GM12878 (cell line): ENCODE measurements around the gene BEST1. TPM values are rescaled to one million over a fixed set of nuclear protein-coding genes. Genes with fewer than 3 reads are reported as not detected.

Source experiments
- ATAC-seq: fragments of 200-7000 bp; cut with Tn5 transposase; 3 replicates; pipeline ENCODE4 v1.9.1; 2020; ENCODE audit warnings: mild to moderate bottlenecking, moderate library complexity
- BruUV-seq: library from RNA; stranded (reverse); fragments of 400-500 nt; replicated peaks from 2 replicates; lab custom pipeline; 2021; lab: Mats Ljungman, UMichigan
- CTCF ChIA-PET: fragments of 300-600 bp; sonication (Branson Sonifier 250); formaldehyde crosslinking; extraction: SDS; loops from one replicate; lab custom pipeline; 2021; ENCODE audit warnings: inconsistent platforms; lab: Yijun Ruan, JAX
- POLR2A ChIA-PET: fragments of 350-600 bp; formaldehyde crosslinking; extraction: SDS; loops from one replicate; lab custom pipeline; 2021; ENCODE audit warnings: inconsistent platforms; lab: Charles Lee
- RAD21 ChIA-PET: fragments of 300-600 bp; sonication (Branson Sonifier 250); formaldehyde crosslinking; loops from one replicate; lab custom pipeline; 2023; ENCODE audit warnings: antibody characterized with exemption; ENCODE audit not compliant: unreplicated experiment; lab: Charles Lee
- SMC1A ChIA-PET: fragments of 300-600 bp; sonication (Branson Sonifier 250); formaldehyde crosslinking; loops from one replicate; lab custom pipeline; 2023; ENCODE audit not compliant: unreplicated experiment, uncharacterized antibody; lab: Charles Lee
- DNase-seq: peaks from one replicate; pipeline ENCODE4 v3.0.0-alpha.2; 2011; ENCODE audit warnings: low read depth, low spot score
- FAIRE-seq: peaks from 3 replicates; lab custom pipeline; 2011; peaks lifted over from hg19 to GRCh38; lab: Jason Lieb, UNC
- H2AFZ ChIP-seq: 2 replicates; pipeline ENCODE4 v1.6.0; 2011; ENCODE audit warnings: low read depth, low read length, control low read depth; ENCODE audit not compliant: control insufficient read depth
- H3K27ac ChIP-seq: 2 replicates; pipeline ENCODE4 v1.5.1; 2011; ENCODE audit warnings: control low read depth; ENCODE audit not compliant: control insufficient read depth, insufficient read depth
- H3K27me3 ChIP-seq, 2 experiments: replicated peaks in 1 of 2; 2 replicates each; pipeline versions ENCODE4 v1.6.0 to v1.6.1; 2011; ENCODE audit warnings: low read length in 1 of 2; ENCODE audit not compliant: control insufficient read depth in 2 of 2, insufficient read depth in 2 of 2
- H3K36me3 ChIP-seq, 2 experiments: 2 replicates each; pipeline ENCODE4 v1.5.1; 2011; ENCODE audit warnings: low read length in 1 of 2; ENCODE audit not compliant: control insufficient read depth in 2 of 2, insufficient read depth in 2 of 2
- H3K4me1 ChIP-seq: 2 replicates; pipeline ENCODE4 v1.6.1; 2011; ENCODE audit warnings: mild to moderate bottlenecking, low read length, moderate library complexity, mixed read lengths; ENCODE audit not compliant: control insufficient read depth, insufficient read depth
- H3K4me2 ChIP-seq: 2 replicates; pipeline ENCODE4 v1.6.0; 2011; ENCODE audit warnings: control low read depth; ENCODE audit not compliant: control insufficient read depth, insufficient read depth
- H3K4me3 ChIP-seq: fragments of 200-600 bp; sonication (generic); 2 replicates; pipeline ENCODE4 v1.5.1; 2016
- H3K79me2 ChIP-seq: 2 replicates; pipeline ENCODE4 v1.6.0; 2011; ENCODE audit warnings: low read length; ENCODE audit not compliant: control insufficient read depth, insufficient read depth
- H3K9ac ChIP-seq: 2 replicates; pipeline ENCODE4 v1.8.0; 2011; ENCODE audit warnings: low read length, control low read depth, mixed read lengths; ENCODE audit not compliant: control insufficient read depth, insufficient read depth
- H3K9me3 ChIP-seq: replicated peaks from 3 replicates; pipeline ENCODE4 v1.5.1; 2011; ENCODE audit warnings: mild to moderate bottlenecking, low read length; ENCODE audit not compliant: control insufficient read depth, insufficient read depth
- H4K20me1 ChIP-seq: 2 replicates; pipeline ENCODE4 v1.6.0; 2011; ENCODE audit not compliant: control insufficient read depth, insufficient read depth
- KDM1A ChIP-seq: fragments of 200-600 bp; sonication (generic); IDR thresholded peaks from 2 replicates; pipeline ENCODE4 v1.6.1; 2016; ENCODE audit warnings: borderline replicate concordance
- MTA2 ChIP-seq: fragments of 450-650 bp; IDR thresholded peaks from 2 replicates; pipeline ENCODE4 v1.6.1; 2016; ENCODE audit warnings: low read depth, mild to moderate bottlenecking, moderate library complexity
- PAX5 ChIP-seq: IDR thresholded peaks from 2 replicates; pipeline ENCODE4 v1.6.1; 2011; ENCODE audit warnings: low read depth, low read length, borderline replicate concordance
- SMAD1 ChIP-seq: fragments of 450-650 bp; IDR thresholded peaks from 2 replicates; pipeline ENCODE4 v1.6.1; 2018; ENCODE audit warnings: mild to moderate bottlenecking, low read depth; ENCODE audit not compliant: partially characterized antibody
- WGBS: methylation state at CpG from one replicate; pipeline ENCODE4 v1.1.6; 2016; ENCODE audit warnings: low lambda C conversion rate; ENCODE audit not compliant: insufficient replicate concordance, insufficient coverage; ENCODE audit errors: missing lambda C conversion rate; 5-methylcytosine and 5-hydroxymethylcytosine counted together
- in situ Hi-C: fragments of 300-500 bp; cut with MboI; formaldehyde crosslinking; loops from 9 replicates; pipeline ENCODE4 v1.14.3; 2018; ENCODE audit warnings: mixed read lengths
- intact Hi-C: fragments of 100-400 bp; cut with micrococcal nuclease; formaldehyde crosslinking; loops from one replicate; pipeline ENCODE4 v1.14.2; 2022; ENCODE audit not compliant: unreplicated experiment
- polyA plus RNA-seq, 11 experiments: library from polyadenylated mRNA; depleted of rRNA in 4 of 11; unstranded in 6 of 11; stranded (reverse) in 5 of 11; fragments of >200 nt; fragmentation: Nextera tagmentation in 4 of 11; fragmentation: Illumina TruSeq in 1 of 11; extraction: Ambion mirVana in 4 of 11; extraction: Trizol in 1 of 11; gene quantifications; 1 replicate in 1 of 11; 2 replicates in 10 of 11; pipeline versions ENCODE4 v1.2.1 to v1.2.3, GENCODE V29; 2011 to 2016; ENCODE audit warnings: inconsistent platforms in 2 of 11, missing spikeins in 2 of 11, low read depth in 1 of 11
- total RNA-seq, 4 experiments: library from RNA; depleted of rRNA in 3 of 4; stranded (reverse); fragments of >200 nt in 3 of 4; fragmentation: Illumina TruSeq in 1 of 4; extraction: Trizol in 1 of 4; gene quantifications; 2 replicates each; pipeline versions ENCODE4 v1.2.1 to v1.2.3, GENCODE V29; 2013 to 2021
- TF ChIP-seq, protein P1 (sequence below): fragments of 450-650 bp; IDR thresholded peaks from 2 replicates; pipeline ENCODE4 v1.6.1; 2014; ENCODE audit warnings: mild to moderate bottlenecking
- TF ChIP-seq, protein P2 (sequence below): fragments of 450-650 bp; IDR thresholded peaks from 2 replicates; pipeline ENCODE4 v1.6.1; 2016; ENCODE audit warnings: mild to moderate bottlenecking

Gene BEST1
- total and polyA plus RNA-seq, 10 of the 15 experiments (the other 5 are each of a cell fraction or from before 2014, with no cell fraction given), result 0.03 to 3.4 (median 0.15) TPM; not detected in 1

DNA sequence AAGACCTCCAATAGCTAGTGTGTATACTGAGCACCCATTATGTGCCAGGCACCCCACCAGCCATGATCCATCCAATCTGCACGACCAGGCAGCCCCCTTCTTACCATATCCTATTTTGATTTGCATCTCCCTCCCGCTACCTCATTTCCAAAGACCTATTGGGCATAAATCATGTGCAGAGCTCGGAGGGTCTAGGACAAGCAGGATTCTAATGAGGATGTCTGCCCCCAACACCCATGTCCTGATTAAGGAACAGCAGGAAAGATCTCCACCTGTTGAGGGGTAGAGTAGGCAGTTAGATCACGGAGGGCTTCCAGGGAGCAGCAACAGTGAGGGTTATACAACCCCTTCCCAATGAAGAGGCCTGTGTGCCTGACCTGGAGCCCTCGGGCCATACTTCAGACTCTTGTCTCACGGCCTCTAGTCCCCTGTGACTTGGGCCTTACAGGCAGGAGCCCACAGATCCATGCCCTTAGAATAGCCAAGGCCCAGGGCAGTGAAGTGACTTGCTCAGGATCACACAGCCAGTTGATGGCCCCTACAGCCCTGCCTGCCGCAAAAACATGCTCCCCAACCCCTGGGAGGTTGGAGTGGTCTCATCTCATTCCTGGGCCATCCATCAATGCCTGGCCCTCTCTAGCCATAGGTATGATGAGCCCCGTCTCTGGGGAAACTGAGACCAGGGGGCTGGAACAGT lies 36.3 kb upstream of the BEST1 start (continued):
- TF ChIP-seq, protein P1, sequence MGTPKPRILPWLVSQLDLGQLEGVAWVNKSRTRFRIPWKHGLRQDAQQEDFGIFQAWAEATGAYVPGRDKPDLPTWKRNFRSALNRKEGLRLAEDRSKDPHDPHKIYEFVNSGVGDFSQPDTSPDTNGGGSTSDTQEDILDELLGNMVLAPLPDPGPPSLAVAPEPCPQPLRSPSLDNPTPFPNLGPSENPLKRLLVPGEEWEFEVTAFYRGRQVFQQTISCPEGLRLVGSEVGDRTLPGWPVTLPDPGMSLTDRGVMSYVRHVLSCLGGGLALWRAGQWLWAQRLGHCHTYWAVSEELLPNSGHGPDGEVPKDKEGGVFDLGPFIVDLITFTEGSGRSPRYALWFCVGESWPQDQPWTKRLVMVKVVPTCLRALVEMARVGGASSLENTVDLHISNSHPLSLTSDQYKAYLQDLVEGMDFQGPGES, result no peak
- TF ChIP-seq MTA2, result no peak
- no peak for TF ChIP-seq KDM1A
- TF ChIP-seq, all 136 proteins: peak for 0

DNA sequence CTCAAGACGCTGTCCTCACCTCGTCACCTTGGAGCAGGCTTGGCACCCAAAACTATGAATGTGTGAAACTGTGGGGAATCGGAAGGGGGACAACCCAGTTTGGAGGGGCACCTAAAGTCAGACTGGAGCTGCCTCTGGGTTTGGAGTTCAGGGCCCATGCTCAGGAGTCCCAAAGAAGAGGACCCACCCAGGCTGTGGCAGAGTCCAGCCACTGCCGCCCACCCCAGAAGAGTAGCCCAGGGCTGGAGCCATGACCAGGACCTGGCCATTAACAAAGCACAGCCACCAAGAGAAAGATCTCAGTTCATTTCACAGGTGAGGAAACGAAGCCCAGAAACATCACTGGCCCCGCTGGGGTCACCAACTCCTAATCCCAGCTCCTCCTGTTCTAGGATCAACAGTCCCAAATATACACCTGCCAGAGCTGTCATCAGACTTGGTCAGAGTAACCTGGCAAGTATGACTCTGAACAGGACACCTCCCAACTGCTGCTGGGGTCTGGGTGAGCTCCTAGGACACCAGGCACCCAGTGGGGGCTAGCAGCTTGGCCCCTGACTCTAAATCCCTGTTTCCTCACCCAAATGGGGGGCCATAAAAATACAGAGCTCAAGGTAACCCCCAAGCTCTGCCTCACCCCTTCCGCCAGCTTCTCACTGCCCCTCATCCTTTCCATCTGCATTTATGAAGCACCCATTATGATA lies 35.5 kb upstream of the BEST1 start:
- Histone ChIP-seq H3K79me2 (no peaks in the 10 kb centered on the region), H3K4me3 (no peak overlapping the region), H2AFZ (no peak overlapping the region), H3K4me2 (no peak overlapping the region), H4K20me1 (no peaks in the 10 kb centered on the region), H3K36me3 (no peaks in the 10 kb centered on the region), H3K27me3 (peaks cover 6 to 8% of the 10 kb centered on the region in 2 experiments; a peak in 3 of 4 replicates), H3K9ac (no peak overlapping the region), H3K27ac (no peak overlapping the region), H3K4me1 (no peaks in the 10 kb centered on the region), H3K9me3 (no peaks in the 10 kb centered on the region)
- BruUV-seq, result no TSS peak
- TF ChIP-seq PAX5 (no peak), SMAD1 (no peak)
- TF ChIP-seq, protein P1, result no peak
- TF ChIP-seq, protein P2, sequence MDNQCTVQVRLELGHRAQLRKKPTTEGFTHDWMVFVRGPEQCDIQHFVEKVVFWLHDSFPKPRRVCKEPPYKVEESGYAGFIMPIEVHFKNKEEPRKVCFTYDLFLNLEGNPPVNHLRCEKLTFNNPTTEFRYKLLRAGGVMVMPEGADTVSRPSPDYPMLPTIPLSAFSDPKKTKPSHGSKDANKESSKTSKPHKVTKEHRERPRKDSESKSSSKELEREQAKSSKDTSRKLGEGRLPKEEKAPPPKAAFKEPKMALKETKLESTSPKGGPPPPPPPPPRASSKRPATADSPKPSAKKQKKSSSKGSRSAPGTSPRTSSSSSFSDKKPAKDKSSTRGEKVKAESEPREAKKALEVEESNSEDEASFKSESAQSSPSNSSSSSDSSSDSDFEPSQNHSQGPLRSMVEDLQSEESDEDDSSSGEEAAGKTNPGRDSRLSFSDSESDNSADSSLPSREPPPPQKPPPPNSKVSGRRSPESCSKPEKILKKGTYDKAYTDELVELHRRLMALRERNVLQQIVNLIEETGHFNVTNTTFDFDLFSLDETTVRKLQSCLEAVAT, result no peak
- WGBS, result 31% methylated on average over 7 of the region's 7 CpGs
- no peak for FAIRE-seq
- ChIA-PET SMC1A (no interaction called here), POLR2A (no interaction called here), RAD21 (interaction anchor here (1.7 kb wide), 1 partner anchor 167 kb away, joined by 5 read pairs; no protein-coding TSS in a partner anchor), CTCF (interaction anchor here (1.4 kb wide), 1 partner anchor 167 kb away, joined by 5 read pairs; no protein-coding TSS in a partner anchor)
- intact Hi-C loops, result no loop called here
- DNase-seq, result no peak
- ATAC-seq, result no peak
- in situ Hi-C loops, result no loop called here
